Cardiac fibroblast (primary cell): ENCODE data around the gene ZMYND10.

ENCODE experiments used
- DNase-seq, 2 donors: peaks; one replicate each; pipeline versions ENCODE4 v3.0.0 to v3.0.0-alpha.2; 2010; ENCODE audit warnings: low read depth in 2 of 2
- H3K4me3 ChIP-seq, 2 donors: replicated peaks in 1 of 2; 1 replicate in 1 of 2; 2 replicates in 1 of 2; pipeline ENCODE4 v1.5.1; 2011; ENCODE audit warnings: low read depth in 2 of 2, low read length in 2 of 2, mild to moderate bottlenecking in 2 of 2, moderate library complexity in 1 of 2
- TF ChIP-seq, protein P1 (sequence below): IDR thresholded peaks from one replicate; pipeline ENCODE4 v1.5.1; 2011; ENCODE audit warnings: low read depth, mild to moderate bottlenecking, low read length, inconsistent platforms

Gene ZMYND10

DNA sequence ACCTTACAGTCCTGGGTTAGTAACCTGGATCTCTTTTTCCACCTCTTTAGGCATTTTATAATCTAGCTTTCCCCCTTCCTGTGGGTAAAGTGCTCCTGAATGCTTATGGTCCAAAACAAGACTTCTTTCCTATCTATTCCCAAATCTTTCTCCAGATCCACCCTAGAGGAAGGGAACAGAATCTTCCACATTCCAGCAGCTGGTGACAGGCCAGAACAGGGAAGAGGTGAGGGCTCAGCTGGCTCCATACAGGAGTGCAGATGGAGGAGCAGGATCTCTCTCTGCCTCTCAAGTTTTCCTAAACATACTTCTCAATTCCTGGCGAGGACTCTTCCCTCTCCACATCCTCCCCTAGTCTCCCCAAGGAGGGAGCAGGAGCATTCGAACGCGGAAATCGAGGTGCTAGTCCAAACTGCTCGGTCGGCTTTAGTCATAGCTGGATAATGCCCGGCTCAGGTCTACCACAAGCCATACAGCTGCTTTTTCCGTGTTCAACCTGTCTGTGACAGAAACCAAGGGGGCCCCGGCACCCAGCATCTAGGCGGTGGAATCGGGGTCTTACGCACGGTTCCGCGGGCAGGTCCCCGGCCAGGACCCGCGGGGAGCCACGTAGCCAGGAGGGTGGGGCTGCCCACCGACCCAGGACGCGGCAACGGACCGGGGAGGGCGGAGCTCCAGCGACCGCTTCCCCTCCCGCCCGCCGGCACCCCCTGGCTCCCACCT is 8.9 kb downstream of the ZMYND10 start:
- peak overlapping the region; percentile 85 to 89 for H3K4me3 ChIP-seq
- DNase-seq = peak; percentile 39 to 49
- TF ChIP-seq, protein P1, sequence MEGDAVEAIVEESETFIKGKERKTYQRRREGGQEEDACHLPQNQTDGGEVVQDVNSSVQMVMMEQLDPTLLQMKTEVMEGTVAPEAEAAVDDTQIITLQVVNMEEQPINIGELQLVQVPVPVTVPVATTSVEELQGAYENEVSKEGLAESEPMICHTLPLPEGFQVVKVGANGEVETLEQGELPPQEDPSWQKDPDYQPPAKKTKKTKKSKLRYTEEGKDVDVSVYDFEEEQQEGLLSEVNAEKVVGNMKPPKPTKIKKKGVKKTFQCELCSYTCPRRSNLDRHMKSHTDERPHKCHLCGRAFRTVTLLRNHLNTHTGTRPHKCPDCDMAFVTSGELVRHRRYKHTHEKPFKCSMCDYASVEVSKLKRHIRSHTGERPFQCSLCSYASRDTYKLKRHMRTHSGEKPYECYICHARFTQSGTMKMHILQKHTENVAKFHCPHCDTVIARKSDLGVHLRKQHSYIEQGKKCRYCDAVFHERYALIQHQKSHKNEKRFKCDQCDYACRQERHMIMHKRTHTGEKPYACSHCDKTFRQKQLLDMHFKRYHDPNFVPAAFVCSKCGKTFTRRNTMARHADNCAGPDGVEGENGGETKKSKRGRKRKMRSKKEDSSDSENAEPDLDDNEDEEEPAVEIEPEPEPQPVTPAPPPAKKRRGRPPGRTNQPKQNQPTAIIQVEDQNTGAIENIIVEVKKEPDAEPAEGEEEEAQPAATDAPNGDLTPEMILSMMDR = no peak

DNA sequence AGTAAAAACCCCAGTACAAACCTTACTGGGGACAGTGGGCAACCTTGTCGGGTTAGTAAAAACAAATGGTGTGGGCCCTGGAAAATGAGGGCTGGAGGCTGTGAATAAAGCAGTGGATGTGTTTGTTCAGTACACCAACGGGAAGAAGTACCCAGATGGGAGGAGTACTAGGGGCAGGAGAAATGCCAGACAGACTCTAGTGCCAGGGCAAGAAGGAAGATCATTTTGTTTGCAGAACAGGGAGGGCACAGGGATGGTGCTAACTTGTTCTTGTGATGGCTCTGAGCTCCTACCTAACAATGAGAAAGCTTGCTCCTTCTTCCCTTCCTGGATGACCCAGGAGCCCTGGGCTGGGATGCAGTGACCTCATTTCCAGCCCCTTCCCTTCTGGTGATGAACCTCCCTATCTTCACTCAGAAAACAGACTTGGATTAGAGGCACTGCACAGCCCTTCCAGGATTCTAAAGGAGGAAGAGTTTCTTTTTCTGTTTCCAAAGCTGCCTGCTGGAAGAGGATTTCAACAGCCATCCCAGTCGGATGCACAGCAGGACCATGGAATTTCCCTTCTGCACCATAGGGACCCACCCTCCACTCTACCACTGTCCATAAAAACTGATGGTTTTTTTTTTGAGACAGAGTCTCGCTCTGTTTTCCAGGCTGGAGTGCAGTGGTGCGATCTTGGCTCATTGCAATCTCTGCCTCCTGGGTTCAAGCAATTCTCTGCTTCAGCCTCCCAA is 11.0 kb downstream of the ZMYND10 start:
- no peak for DNase-seq
- TF ChIP-seq, protein P1 = no peak
- peak overlapping the region in 1 of 2 donors; percentile 13 for H3K4me3 ChIP-seq

DNA sequence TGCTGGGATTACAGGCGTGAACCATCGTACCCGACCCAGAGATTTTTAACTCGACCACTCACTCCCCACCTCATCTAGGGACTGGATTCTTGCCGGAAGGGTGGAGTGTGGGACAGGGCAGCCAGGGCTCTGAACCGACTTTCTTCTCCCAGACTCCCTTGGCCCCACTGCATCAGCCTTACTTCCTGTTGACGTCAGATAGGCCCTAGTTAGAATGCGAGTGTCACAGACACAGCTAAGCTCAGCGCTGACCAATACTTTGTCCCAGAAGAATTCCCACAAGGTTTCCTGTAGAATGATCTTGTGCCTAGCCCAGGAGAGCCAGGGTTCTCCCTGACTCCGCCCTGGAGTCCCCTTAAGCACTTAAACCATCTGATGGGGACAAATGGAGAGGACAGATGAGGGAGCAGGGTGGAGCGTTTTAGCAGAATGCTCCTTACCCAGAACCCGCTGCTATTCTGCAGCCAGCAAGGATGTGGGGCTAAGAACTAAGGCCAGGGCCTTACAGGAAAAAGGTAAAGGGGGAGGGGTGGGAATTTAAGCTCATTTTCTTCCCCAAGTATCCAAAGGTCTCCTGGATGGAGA is 11.7 kb downstream of the ZMYND10 start:
- TF ChIP-seq, protein P1 = no peak
- H3K4me3 ChIP-seq = peak overlapping the region in 1 of 2 donors; percentile 21
- peak; percentile 93 to 95 for DNase-seq

DNA sequence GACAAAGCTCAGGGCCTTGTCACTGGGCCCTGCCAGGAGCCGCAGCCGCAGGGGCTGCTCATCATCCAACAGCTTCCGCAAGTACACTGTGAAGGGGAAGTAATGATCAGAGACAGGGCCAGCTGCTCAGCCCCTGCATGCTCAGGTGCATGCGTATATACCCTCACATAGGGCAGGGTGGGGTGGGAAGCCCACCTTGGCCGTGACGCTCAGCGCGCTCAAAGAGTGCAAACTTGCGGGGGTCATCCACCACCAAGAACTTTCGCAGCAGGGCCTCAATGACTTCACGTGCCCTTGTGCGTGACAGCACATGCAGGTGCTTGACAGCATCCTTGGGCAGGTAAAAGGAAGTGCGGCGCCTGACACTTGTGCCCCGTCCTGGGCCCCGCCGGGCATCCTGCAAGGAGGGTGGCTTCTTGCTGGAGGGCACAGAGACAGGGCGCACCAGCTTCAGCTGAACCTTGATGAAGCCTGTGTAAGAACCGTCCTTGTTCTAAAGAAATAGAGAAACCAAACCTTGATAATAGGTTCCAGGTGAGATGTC is 14.1 kb downstream of the ZMYND10 start:
- no peak for DNase-seq
- TF ChIP-seq, protein P1 = no peak
- H3K4me3 ChIP-seq = no peak overlapping the region

DNA sequence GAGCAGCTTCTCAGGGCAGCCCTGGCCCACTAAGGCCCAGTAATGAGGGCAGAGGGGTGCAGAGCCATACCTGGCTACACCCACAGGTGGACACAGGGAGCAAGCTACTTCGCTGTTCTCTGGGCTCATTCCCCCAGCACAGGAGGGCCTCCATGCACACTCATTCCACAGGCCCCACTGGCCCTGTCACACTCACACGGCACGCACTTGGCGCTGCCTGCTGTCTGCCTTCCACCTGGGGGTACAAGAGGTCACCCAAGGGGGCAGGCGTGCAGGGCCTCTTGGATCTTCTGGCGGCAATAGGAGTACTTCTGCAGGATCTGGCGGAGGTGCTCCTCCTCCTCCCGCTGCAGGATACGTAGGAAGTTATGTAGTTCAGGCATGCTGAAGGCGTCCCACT is 15.2 kb downstream of the ZMYND10 start:
- TF ChIP-seq, protein P1 = no peak

DNA sequence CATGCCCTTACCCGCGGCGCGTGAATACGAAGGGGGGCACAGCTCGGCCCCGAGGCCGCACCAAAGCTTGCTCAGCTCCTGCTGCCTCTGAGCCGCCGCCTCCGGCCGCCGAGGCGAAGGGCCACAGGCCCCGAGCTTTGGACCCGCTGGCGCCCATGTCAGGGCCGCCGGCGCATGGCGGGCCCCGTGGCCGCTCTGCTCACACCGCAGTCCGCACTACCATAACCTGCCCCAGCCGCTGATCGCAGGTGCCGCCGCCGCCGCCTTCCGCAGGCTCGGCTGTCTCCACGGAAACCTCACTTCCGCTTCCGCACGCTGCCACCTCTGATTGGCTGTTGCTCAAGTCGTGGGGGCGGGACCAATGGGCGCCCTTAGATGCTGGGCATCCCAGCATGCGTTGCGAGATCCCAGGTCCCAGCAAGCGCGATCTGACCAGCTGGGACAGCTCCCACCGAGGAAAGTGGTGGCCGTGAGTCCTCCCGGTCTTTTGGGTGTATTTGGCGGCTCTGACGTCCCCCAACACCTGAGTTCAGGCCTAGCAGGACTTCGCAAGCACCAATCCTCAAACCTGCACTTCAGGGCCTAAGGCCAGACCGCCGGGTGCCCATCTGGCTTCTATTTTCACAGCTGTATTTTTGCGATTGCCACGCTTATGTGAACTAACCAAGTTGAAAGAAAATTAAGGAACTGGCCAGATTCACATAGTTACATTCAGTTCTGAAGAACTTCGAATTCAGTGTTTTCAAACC is 17.4 kb downstream of the ZMYND10 start, which contains the start of gene TUSC2:
TSS of gene TUSC2 (minus strand) at position 281 of the 749 bp plus-strand sequence. CDS start at position 157, 124 bp downstream.
- TF ChIP-seq, protein P1 = no peak
- peak; percentile 97 for DNase-seq
- peak within 1 kb of the TSS; percentile 91 to 92 for H3K4me3 ChIP-seq

More for the DNA sequence above, 15.2 kb downstream of the ZMYND10 start:
- no peak for DNase-seq
- H3K4me3 ChIP-seq = no peak overlapping the region
